ENCODE data around the gene SEMA4B. TPM values are rescaled to one million over a fixed set of nuclear protein-coding genes. Genes with fewer than 3 reads are reported as not detected.

SEMA4B gene
- polyA plus RNA-seq, 3 donors, result 13.2 to 65.0 (median 22.0) TPM

GRCh38 chr15:90223441-90224165 is 22.5 kb downstream of the SEMA4B start:
- peaks cover 3% of the 10 kb centered on the region for H3K4me1 Mint-ChIP-seq
- Histone ChIP-seq H3K27ac (ENCODE audit: low read depth in 1 of 2, low read length in 2 of 2) (no peak overlapping the region), H3K9ac (ENCODE audit: insufficient read depth, low read length, poor library complexity, severe bottlenecking) (no peak overlapping the region), H4K20me1 (ENCODE audit: insufficient read depth, low read length) (peaks cover 73% of the 10 kb centered on the region), H3K9me3 (replicated peaks in 1 of 2; ENCODE audit: control insufficient read depth in 1 of 2, insufficient read depth in 1 of 2, low read length in 2 of 2) (no peaks in the 10 kb centered on the region), H3K36me3 (replicated peaks in 1 of 2; ENCODE audit: control insufficient read depth in 1 of 2, insufficient read depth in 2 of 2, low read length in 2 of 2) (peaks cover 82 to 91% of the 10 kb centered on the region in 2 donors), H3K79me2 (ENCODE audit: insufficient read depth, low read length) (no peaks in the 10 kb centered on the region), H3K4me1 (ENCODE audit: control insufficient read depth in 1 of 2, insufficient read depth in 2 of 2, low read length in 2 of 2) (no peaks in the 10 kb centered on the region), H2AFZ (ENCODE audit: insufficient read depth, low read depth, low read length, poor library complexity, severe bottlenecking) (no peak overlapping the region), H3K4me2 (replicated peaks; ENCODE audit: extremely low read depth, low read length, poor library complexity, severe bottlenecking) (no peak overlapping the region), H3K27me3 (ENCODE audit: control insufficient read depth in 2 of 2, insufficient read depth in 2 of 2, low read length in 2 of 2) (no peaks in the 10 kb centered on the region), H3K4me3 (replicated peaks in 1 of 3; ENCODE audit: low read depth in 2 of 3, low read length in 3 of 3) (no peak overlapping the region)
- no peak for DNase-seq
- peak overlapping the region in 3 of 7 donors; percentile 8 to 25 (median 21) for H3K27ac Mint-ChIP-seq
- H3K9me3 Mint-ChIP-seq, result no peaks in the 10 kb centered on the region
- no peak for TF ChIP-seq CTCF (IDR thresholded peaks at IDR 0.05)
- WGBS (ENCODE audit: insufficient coverage), result 97% methylated on average over 20 of the region's 22 CpGs
- H3K36me3 Mint-ChIP-seq, result peaks cover 74 to 94% of the 10 kb centered on the region in 2 donors
- H3K4me3 Mint-ChIP-seq, result no peak overlapping the region
- intact Hi-C loops (cut with micrococcal nuclease), result no loop called here
- H3K27me3 Mint-ChIP-seq (ENCODE audit: low read depth in 3 of 3), result peaks cover 0 to 2% (median 0%) of the 10 kb centered on the region in 3 donors

DNA sequence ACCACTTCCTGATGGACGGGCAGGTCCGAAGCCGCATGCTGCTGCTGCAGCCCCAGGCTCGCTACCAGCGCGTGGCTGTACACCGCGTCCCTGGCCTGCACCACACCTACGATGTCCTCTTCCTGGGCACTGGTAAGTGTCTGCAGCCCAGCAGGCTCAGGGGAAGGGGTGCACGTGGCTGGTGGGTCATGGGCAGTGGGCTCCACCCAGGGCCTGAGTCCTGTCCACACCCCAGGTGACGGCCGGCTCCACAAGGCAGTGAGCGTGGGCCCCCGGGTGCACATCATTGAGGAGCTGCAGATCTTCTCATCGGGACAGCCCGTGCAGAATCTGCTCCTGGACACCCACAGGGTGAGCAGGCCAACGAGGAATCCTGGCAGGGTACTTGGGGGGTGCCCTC is 23.9 kb downstream of the SEMA4B start:
- Mint-ChIP-seq H3K27me3 (ENCODE audit: low read depth in 3 of 3) (peaks cover 0 to under 1% (median 0%) of the 10 kb centered on the region in 3 donors), H3K9me3 (peaks cover 0 to 1% (median 0%) of the 10 kb centered on the region in 7 donors), H3K36me3 (peaks cover 80 to 97% of the 10 kb centered on the region in 2 donors), H3K4me3 (no peak overlapping the region), H3K4me1 (peaks cover 2% of the 10 kb centered on the region), H3K27ac (peak overlapping the region in 1 of 7 donors; percentile 19)
- no peak for TF ChIP-seq CTCF (IDR thresholded peaks at IDR 0.05)
- no peaks in the 10 kb centered on the region for H3K9me3 ChIP-seq (replicated peaks in 1 of 2; ENCODE audit: control insufficient read depth in 1 of 2, insufficient read depth in 1 of 2, low read length in 2 of 2)
- no peak overlapping the region for H3K27ac ChIP-seq (ENCODE audit: low read depth in 1 of 2, low read length in 2 of 2)
- WGBS (ENCODE audit: insufficient coverage), result 96% methylated on average over 16 of the region's 17 CpGs
- no peak for DNase-seq
- intact Hi-C loops (cut with micrococcal nuclease), result no loop called here
- peaks cover 4% of the 10 kb centered on the region for H3K79me2 ChIP-seq (ENCODE audit: insufficient read depth, low read length)
- H3K36me3 ChIP-seq (replicated peaks in 1 of 2; ENCODE audit: control insufficient read depth in 1 of 2, insufficient read depth in 2 of 2, low read length in 2 of 2), result peaks cover 89 to 91% of the 10 kb centered on the region in 2 donors
- no peak overlapping the region for H2AFZ ChIP-seq (ENCODE audit: insufficient read depth, low read depth, low read length, poor library complexity, severe bottlenecking)
- H3K4me2 ChIP-seq (replicated peaks; ENCODE audit: extremely low read depth, low read length, poor library complexity, severe bottlenecking), result no peak overlapping the region
- H3K9ac ChIP-seq (ENCODE audit: insufficient read depth, low read length, poor library complexity, severe bottlenecking), result no peak overlapping the region
- H3K4me3 ChIP-seq (replicated peaks in 1 of 3; ENCODE audit: low read depth in 2 of 3, low read length in 3 of 3), result no peak overlapping the region
- peaks cover 73% of the 10 kb centered on the region for H4K20me1 ChIP-seq (ENCODE audit: insufficient read depth, low read length)
- H3K27me3 ChIP-seq (ENCODE audit: control insufficient read depth in 2 of 2, insufficient read depth in 2 of 2, low read length in 2 of 2), result no peaks in the 10 kb centered on the region
- H3K4me1 ChIP-seq (ENCODE audit: control insufficient read depth in 1 of 2, insufficient read depth in 2 of 2, low read length in 2 of 2), result peaks cover 1 to 2% of the 10 kb centered on the region in 2 donors
